H9 (cell line): ENCODE measurements around the gene FBXO17. TPM values are rescaled to one million over a fixed set of nuclear protein-coding genes. Genes with fewer than 3 reads are reported as not detected.

Experiments used
- DNase-seq: peaks from one replicate; pipeline ENCODE4 v3.0.0-alpha.2; 2017
- H2AFZ ChIP-seq: one replicate; pipeline ENCODE4 v1.6.1; 2013; ENCODE audit warnings: mild to moderate bottlenecking, low read length, control low read depth, moderate library complexity
- H2AK5ac ChIP-seq: 2 replicates; pipeline ENCODE4 v1.6.1; 2013; ENCODE audit warnings: low read length, control low read depth, mixed read lengths; ENCODE audit not compliant: insufficient read length
- H2BK120ac ChIP-seq: one replicate; pipeline ENCODE4 v1.6.1; 2013; ENCODE audit warnings: low read depth, mild to moderate bottlenecking, low read length, control low read depth, inconsistent platforms; ENCODE audit not compliant: poor library complexity, severe bottlenecking
- H2BK12ac ChIP-seq: 2 replicates; pipeline ENCODE4 v1.6.1; 2013; ENCODE audit warnings: low read length, control low read depth, mixed read lengths, low read depth; ENCODE audit not compliant: insufficient read length
- H2BK15ac ChIP-seq: 2 replicates; pipeline ENCODE4 v1.6.1; 2013; ENCODE audit warnings: low read depth, low read length, control low read depth
- H2BK20ac ChIP-seq: one replicate; pipeline ENCODE4 v1.6.1; 2013; ENCODE audit warnings: low read depth, mild to moderate bottlenecking, low read length, control low read depth, inconsistent platforms; ENCODE audit not compliant: poor library complexity, severe bottlenecking
- H2BK5ac ChIP-seq: 2 replicates; pipeline ENCODE4 v1.6.1; 2013; ENCODE audit warnings: low read length, control low read depth, mixed read lengths; ENCODE audit not compliant: insufficient read length
- H3K14ac ChIP-seq: 2 replicates; pipeline ENCODE4 v1.6.1; 2013; ENCODE audit warnings: low read length, control low read depth; ENCODE audit not compliant: insufficient read depth
- H3K18ac ChIP-seq: 2 replicates; pipeline ENCODE4 v1.6.1; 2013; ENCODE audit warnings: low read depth, mild to moderate bottlenecking, mixed read lengths, low read length, control low read depth; ENCODE audit not compliant: insufficient read length
- H3K23ac ChIP-seq: 2 replicates; pipeline ENCODE4 v1.6.1; 2013; ENCODE audit warnings: low read length, control low read depth, mixed read lengths, low read depth; ENCODE audit not compliant: insufficient read length
- H3K23me2 ChIP-seq: 2 replicates; pipeline ENCODE4 v1.6.1; 2013; ENCODE audit warnings: low read depth, mild to moderate bottlenecking, mixed read lengths, low read length, control low read depth; ENCODE audit not compliant: insufficient read length, poor library complexity, severe bottlenecking
- H3K27ac ChIP-seq: 2 replicates; pipeline ENCODE4 v1.5.1; 2013; ENCODE audit warnings: low read length, control low read depth, mixed read lengths, low read depth; ENCODE audit not compliant: insufficient read length
- H3K27me3 ChIP-seq: 2 replicates; pipeline ENCODE4 v1.6.1; 2013; ENCODE audit warnings: low read length, control low read depth, inconsistent platforms; ENCODE audit not compliant: insufficient read depth
- H3K4ac ChIP-seq: 2 replicates; pipeline ENCODE4 v1.6.1; 2013; ENCODE audit warnings: low read depth, mild to moderate bottlenecking, control low read depth, inconsistent platforms, low read length, moderate library complexity
- H3K4me1 ChIP-seq: 2 replicates; pipeline ENCODE4 v1.6.1; 2013; ENCODE audit warnings: low read length, control low read depth, inconsistent platforms; ENCODE audit not compliant: insufficient read depth
- H3K4me2 ChIP-seq: 2 replicates; pipeline ENCODE4 v1.6.1; 2013; ENCODE audit warnings: low read length, control low read depth, mixed read lengths; ENCODE audit not compliant: insufficient read length, insufficient read depth
- H3K56ac ChIP-seq: 2 replicates; pipeline ENCODE4 v1.6.1; 2013; ENCODE audit warnings: low read depth, mild to moderate bottlenecking, mixed read lengths, low read length, control low read depth; ENCODE audit not compliant: insufficient read length
- H3K79me1 ChIP-seq: 2 replicates; pipeline ENCODE4 v1.6.1; 2013; ENCODE audit warnings: low read depth, mild to moderate bottlenecking, moderate library complexity, low read length, control low read depth, inconsistent platforms; ENCODE audit not compliant: insufficient read depth, poor library complexity, severe bottlenecking
- H3K79me2 ChIP-seq: 2 replicates; pipeline ENCODE4 v1.6.1; 2013; ENCODE audit warnings: low read length, control low read depth, inconsistent platforms; ENCODE audit not compliant: insufficient read depth
- H3K9ac ChIP-seq: 2 replicates; pipeline ENCODE4 v1.6.1; 2013; ENCODE audit warnings: low read length, control low read depth, mixed read lengths; ENCODE audit not compliant: insufficient read length; ENCODE audit errors: extremely low read depth
- H3K9me3 ChIP-seq: one replicate; pipeline ENCODE4 v1.6.1; 2013; ENCODE audit warnings: low read depth, low read length, inconsistent platforms; ENCODE audit not compliant: control insufficient read depth
- H3T11ph ChIP-seq: one replicate; pipeline ENCODE4 v1.6.1; 2013; ENCODE audit warnings: mild to moderate bottlenecking, low read length, control low read depth, inconsistent platforms
- H4K20me1 ChIP-seq: one replicate; pipeline ENCODE4 v1.6.1; 2013; ENCODE audit not compliant: control insufficient read depth, insufficient read length, insufficient read depth
- H4K5ac ChIP-seq: 2 replicates; pipeline ENCODE4 v1.6.1; 2013; ENCODE audit warnings: low read depth, mild to moderate bottlenecking, mixed read lengths, low read length, control low read depth; ENCODE audit not compliant: insufficient read length
- H4K8ac ChIP-seq: replicated peaks from 2 replicates; pipeline ENCODE4 v1.6.1; 2013; ENCODE audit warnings: low read length, control low read depth, mixed read lengths, low read depth; ENCODE audit not compliant: insufficient read length
- H4K91ac ChIP-seq: 2 replicates; pipeline ENCODE4 v1.6.1; 2013; ENCODE audit warnings: low read depth, mild to moderate bottlenecking, moderate library complexity, mixed read lengths, low read length, control low read depth; ENCODE audit not compliant: insufficient read length
- H3K27ac Mint-ChIP-seq, 3 experiments: 2 replicates in 2 of 3; 3 replicates in 1 of 3; pipeline ENCODE4 v1.8.0; 2020 to 2021; ENCODE audit warnings: mixed read lengths in 3 of 3, mild to moderate bottlenecking in 1 of 3, moderate library complexity in 1 of 3
- H3K27me3 Mint-ChIP-seq: 2 replicates; pipeline ENCODE4 v1.8.0; 2021; ENCODE audit warnings: low read depth, mild to moderate bottlenecking, moderate library complexity, mixed read lengths
- H3K36me3 Mint-ChIP-seq, 3 experiments: 2 replicates in 2 of 3; 3 replicates in 1 of 3; pipeline ENCODE4 v1.8.0; 2020 to 2021; ENCODE audit warnings: low read depth in 3 of 3, mixed read lengths in 3 of 3; ENCODE audit not compliant: insufficient read depth in 1 of 3
- H3K4me1 Mint-ChIP-seq, 2 experiments: 2 replicates each; pipeline ENCODE4 v1.8.0; 2020; ENCODE audit warnings: mixed read lengths in 2 of 2
- H3K4me3 Mint-ChIP-seq, 2 experiments: 2 replicates in 1 of 2; 3 replicates in 1 of 2; pipeline ENCODE4 v1.8.0; 2020 to 2021; ENCODE audit warnings: mild to moderate bottlenecking in 2 of 2, mixed read lengths in 2 of 2, moderate library complexity in 1 of 2
- H3K9me3 Mint-ChIP-seq, 2 experiments: 2 replicates in 1 of 2; 3 replicates in 1 of 2; pipeline ENCODE4 v1.8.0; 2020; ENCODE audit warnings: mild to moderate bottlenecking in 2 of 2, mixed read lengths in 2 of 2, moderate library complexity in 1 of 2
- CTCF ChIP-seq: fragments of 200-600 bp; sonication (generic); conservative IDR thresholded peaks from 3 replicates; pipeline ENCODE4 v1.8.0; 2021; ENCODE audit warnings: antibody characterized with exemption, mild to moderate bottlenecking
- WGBS: extraction: QIAGEN DNeasy Blood & Tissue Kit; methylation state at CpG from one replicate; pipeline ENCODE4 v1.1.7; 2013; ENCODE audit warnings: missing lambda C conversion rate, low lambda C conversion rate, mixed read lengths; ENCODE audit not compliant: insufficient read length; ENCODE audit errors: extremely low coverage; 5-methylcytosine and 5-hydroxymethylcytosine counted together
- total RNA-seq: library from RNA; stranded (reverse); gene quantifications from 2 replicates; pipeline ENCODE4 v1.2.1, GENCODE V29; 2021

The FBXO17 gene
- total RNA-seq, 1 experiment from 2014 or later: 25.5 TPM

DNA sequence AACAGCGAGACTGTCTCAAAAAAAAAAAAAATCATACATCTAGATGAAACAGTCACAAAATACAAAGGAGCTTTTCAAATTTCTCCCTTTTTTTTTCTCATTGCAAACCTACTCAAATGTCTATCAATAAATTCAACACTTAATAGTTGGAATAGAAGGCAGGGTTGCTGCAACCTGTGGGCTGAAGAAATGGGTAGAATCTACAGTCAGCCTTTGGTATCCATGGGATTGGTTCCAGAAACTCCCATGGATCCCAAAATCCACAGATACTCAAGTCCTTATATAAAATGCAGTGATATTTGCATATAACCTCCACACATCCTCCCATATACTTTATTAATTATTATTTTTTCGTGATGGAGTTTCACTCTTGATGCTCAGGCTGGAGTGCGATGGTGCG, 42.1 kb upstream of the FBXO17 start:
- Mint-ChIP-seq H3K36me3 (peaks cover 0 to 5% (median 3%) of the 10 kb centered on the region in 3 experiments; a peak in 3 of 7 replicates), H3K9me3 (no peaks in the 10 kb centered on the region), H3K4me1 (no peaks in the 10 kb centered on the region), H3K4me3 (no peak overlapping the region), H3K27ac (no peak overlapping the region), H3K27me3 (no peaks in the 10 kb centered on the region; the same call in none of the 2 replicates)
- Histone ChIP-seq H3K23ac (no peak overlapping the region), H4K20me1 (no peaks in the 10 kb centered on the region), H3K27me3 (no peaks in the 10 kb centered on the region; the same call in 1 of the 2 replicates), H4K8ac (no peak overlapping the region), H3K4ac (no peak overlapping the region), H4K5ac (no peak overlapping the region), H3T11ph (no peak overlapping the region), H3K27ac (no peak overlapping the region), H2BK12ac (no peak overlapping the region), H2AK5ac (no peak overlapping the region), H2BK15ac (no peak overlapping the region), H2BK20ac (no peak overlapping the region), H2BK120ac (no peak overlapping the region), H4K91ac (no peak overlapping the region), H3K14ac (no peak overlapping the region), H3K4me2 (no peak overlapping the region), H3K9ac (no peak overlapping the region), H3K56ac (no peak overlapping the region), H3K18ac (no peak overlapping the region), H2BK5ac (no peak overlapping the region), H3K23me2 (no peaks in the 10 kb centered on the region), H2AFZ (no peak overlapping the region), H3K9me3 (no peaks in the 10 kb centered on the region), H3K79me2 (no peaks in the 10 kb centered on the region), H3K79me1 (no peaks in the 10 kb centered on the region), H3K4me1 (no peaks in the 10 kb centered on the region)
- no CpG with 5 or more reads among the region's 4 CpGs for WGBS
- no peak for TF ChIP-seq CTCF
- DNase-seq: no peak
